Measurements from ENCODE around the gene HCFC1.

The HCFC1 gene

DNA sequence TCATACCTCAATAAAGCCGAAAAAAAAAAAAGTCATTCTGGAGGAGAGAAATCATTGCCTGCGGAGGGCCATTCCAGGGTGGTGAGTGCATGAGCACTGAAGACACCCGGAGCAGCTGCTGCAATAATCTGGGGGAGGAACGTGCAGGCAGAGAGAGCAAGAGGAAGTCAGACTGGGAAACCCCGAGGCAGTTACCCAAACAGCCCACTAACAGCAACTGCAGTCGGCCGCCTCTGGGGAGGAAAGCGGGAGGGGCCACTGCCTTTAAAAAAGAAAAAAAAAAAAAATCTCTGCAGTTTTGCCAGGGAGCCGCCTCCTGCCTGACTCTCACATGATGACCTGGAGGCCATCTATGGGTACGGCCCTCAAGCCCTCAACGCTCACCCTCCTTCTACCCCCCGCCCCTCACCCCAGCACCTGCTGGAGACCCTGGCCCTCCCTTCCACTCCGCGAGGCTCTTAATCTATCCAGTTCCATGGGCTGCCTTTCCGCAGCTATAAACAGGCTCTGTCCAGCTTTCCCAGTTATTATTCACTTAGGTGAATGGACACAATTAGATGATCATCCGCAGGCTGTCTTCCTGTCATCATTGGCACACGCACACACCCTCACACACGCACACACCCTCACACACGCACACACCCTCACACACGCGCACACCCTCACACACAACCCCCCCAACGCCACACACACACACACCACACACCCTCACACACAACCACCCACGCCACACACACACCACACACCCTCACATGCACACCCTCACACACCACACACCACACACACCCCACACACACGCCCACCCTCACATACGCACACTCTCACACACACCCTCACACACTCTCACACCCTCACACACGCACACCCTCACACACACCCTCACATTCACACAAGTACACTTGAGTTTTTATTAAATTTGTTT, 70.5 kb downstream of the HCFC1 start:
- DNase-seq = peak; percentile 63

DNA sequence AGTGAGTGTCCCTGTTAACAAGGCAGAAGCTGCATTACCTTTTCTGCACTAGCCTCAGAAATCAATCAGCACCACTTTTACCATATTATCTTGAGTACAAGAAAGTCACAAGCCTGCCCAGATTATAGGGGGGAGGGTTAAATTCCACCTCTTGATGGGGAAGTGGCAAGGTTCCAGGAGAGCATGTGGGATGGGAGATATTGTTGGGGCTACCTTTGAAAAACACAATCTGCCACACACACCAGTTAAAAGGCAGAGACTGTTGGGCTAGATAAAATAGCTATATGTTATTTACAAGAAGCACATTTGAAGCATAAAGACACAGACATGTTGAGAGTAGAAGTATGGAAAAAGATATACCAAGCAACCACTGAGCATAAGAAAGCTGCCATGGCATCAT, 73.7 kb downstream of the HCFC1 start:
- no peak for DNase-seq

All from NCI-H146 (cell line).